Activated CD4-positive, alpha-beta memory T cell treated with anti-CD3 and anti-CD28 coated beads, Interleukin-2, amount 10 ng/mL, durations not matched to agents 7 days and 5 days (primary cell): ENCODE measurements around the gene HTR2A. TPM values are rescaled to one million over a fixed set of nuclear protein-coding genes. Genes with fewer than 3 reads are reported as not detected.

ENCODE experiments used
- CTCF ChIA-PET: fragments of 350-600 bp; sonication (Branson Sonifier 250); formaldehyde crosslinking; loops from one replicate; lab custom pipeline; 2021; ENCODE audit warnings: antibody characterized with exemption, inconsistent platforms; lab: Charles Lee
- POLR2A ChIA-PET: fragments of 350-600 bp; sonication (Branson Sonifier 250); formaldehyde crosslinking; loops from one replicate; lab custom pipeline; 2021; ENCODE audit warnings: antibody characterized with exemption; lab: Charles Lee
- DNase-seq: peaks from one replicate; pipeline ENCODE4 v3.0.0-alpha.2; 2020
- H3K27ac Mint-ChIP-seq: one replicate; pipeline ENCODE4 v1.8.0; 2021; ENCODE audit warnings: mild to moderate bottlenecking, mixed read lengths
- H3K27me3 Mint-ChIP-seq: one replicate; pipeline ENCODE4 v1.8.0; 2021; ENCODE audit warnings: mixed read lengths
- H3K36me3 Mint-ChIP-seq: one replicate; pipeline ENCODE4 v1.8.0; 2021; ENCODE audit warnings: low read depth, mixed read lengths
- H3K4me1 Mint-ChIP-seq: one replicate; pipeline ENCODE4 v1.8.0; 2021; ENCODE audit warnings: mixed read lengths
- H3K4me3 Mint-ChIP-seq: one replicate; pipeline ENCODE4 v1.8.0; 2021; ENCODE audit warnings: mild to moderate bottlenecking, mixed read lengths
- H3K9me3 Mint-ChIP-seq: one replicate; pipeline ENCODE4 v1.8.0; 2021; ENCODE audit warnings: mixed read lengths
- total RNA-seq, 2 experiments: library from RNA; stranded (reverse); gene quantifications; one replicate each; pipeline ENCODE4 v1.2.3, GENCODE V29; 2021

HTR2A gene
- total RNA-seq, 2 experiments from 2014 or later = not detected

DNA sequence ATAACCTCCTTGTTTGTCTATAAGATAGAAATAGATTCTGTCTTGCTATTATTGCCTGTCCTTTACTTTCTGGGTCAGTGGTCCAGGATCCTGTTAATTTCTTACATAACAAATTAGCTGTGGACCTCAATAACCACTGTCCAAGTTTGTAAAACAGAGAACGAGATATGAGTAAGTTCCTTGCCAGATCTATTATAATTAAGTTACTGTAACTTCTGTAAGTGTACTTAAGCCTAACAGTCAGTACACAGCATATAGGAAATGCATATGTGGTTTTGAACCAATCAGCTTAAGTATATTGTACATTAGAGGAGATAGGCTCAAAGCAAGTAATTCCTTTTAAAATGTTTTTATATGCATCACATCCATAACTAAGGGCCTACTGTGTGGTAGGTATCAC is 34.9 kb downstream of the HTR2A start:
- no peak for DNase-seq
- no peak overlapping the region for H3K4me3 Mint-ChIP-seq
- no peaks in the 10 kb centered on the region for H3K36me3 Mint-ChIP-seq
- peaks cover 2% of the 10 kb centered on the region for H3K27me3 Mint-ChIP-seq
- H3K4me1 Mint-ChIP-seq = no peaks in the 10 kb centered on the region
- POLR2A ChIA-PET = no interaction called here
- no peaks in the 10 kb centered on the region for H3K9me3 Mint-ChIP-seq
- H3K27ac Mint-ChIP-seq = no peak overlapping the region
- CTCF ChIA-PET = no interaction called here

DNA sequence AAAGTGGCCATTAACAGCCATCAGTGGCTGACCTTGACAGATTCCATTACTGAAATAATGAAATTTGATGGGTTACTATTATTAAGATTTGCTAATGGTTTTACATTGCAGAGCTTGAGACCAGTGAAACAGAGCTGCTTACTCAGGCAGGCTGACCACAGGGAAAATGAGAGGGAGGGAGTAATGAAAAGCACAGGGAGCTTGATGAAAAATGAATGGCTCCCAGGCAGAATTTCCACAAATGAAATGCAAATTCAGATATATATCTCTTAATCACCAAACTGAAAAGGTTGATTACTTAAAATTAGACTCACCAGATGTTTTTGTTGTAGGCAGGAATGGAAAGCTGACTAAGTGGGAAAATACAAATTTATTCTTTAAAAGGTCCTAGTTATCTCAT is 36.1 kb downstream of the HTR2A start:
- Mint-ChIP-seq H3K9me3 (no peaks in the 10 kb centered on the region), H3K36me3 (no peaks in the 10 kb centered on the region), H3K27ac (no peak overlapping the region), H3K4me3 (no peak overlapping the region), H3K27me3 (peaks cover 2% of the 10 kb centered on the region), H3K4me1 (no peaks in the 10 kb centered on the region)
- ChIA-PET POLR2A (no interaction called here), CTCF (no interaction called here)
- no peak for DNase-seq

DNA sequence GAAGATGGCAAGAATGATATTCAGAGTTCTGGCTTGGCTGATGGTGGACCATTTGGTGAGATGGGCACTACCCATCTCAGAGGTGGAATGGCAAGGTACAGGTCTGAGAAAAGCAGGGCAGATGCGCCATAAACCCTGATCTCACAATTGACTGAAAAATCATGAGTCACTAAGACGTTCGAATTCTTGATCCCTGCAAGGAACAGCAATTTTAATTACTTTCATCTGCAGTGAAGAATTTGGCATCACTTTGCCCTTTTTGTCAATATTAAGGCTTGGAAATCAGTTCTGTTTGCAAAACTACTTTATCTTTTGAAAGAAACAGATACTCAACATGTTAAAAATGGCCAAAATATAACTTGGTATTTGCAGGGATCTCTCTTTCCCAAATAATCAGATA is 38.1 kb downstream of the HTR2A start:
- POLR2A ChIA-PET = no interaction called here

GRCh38 chr13:46858163-46858562 is 38.7 kb downstream of the HTR2A start:
- POLR2A ChIA-PET = no interaction called here
- H3K4me1 Mint-ChIP-seq = no peaks in the 10 kb centered on the region
- CTCF ChIA-PET = interaction anchor here (1.9 kb wide), 1 partner anchor 26 kb away, joined by 7 read pairs; no protein-coding TSS in a partner anchor
- no peak for DNase-seq
- no peaks in the 10 kb centered on the region for H3K9me3 Mint-ChIP-seq
- H3K4me3 Mint-ChIP-seq = no peak overlapping the region
- H3K36me3 Mint-ChIP-seq = no peaks in the 10 kb centered on the region
- no peak overlapping the region for H3K27ac Mint-ChIP-seq
- peaks cover 7% of the 10 kb centered on the region for H3K27me3 Mint-ChIP-seq

More for the DNA sequence above, 38.1 kb downstream of the HTR2A start:
- no peak for DNase-seq
- H3K9me3 Mint-ChIP-seq = no peaks in the 10 kb centered on the region
- H3K27ac Mint-ChIP-seq = no peak overlapping the region
- H3K4me1 Mint-ChIP-seq = no peaks in the 10 kb centered on the region
- CTCF ChIA-PET = interaction anchor here (1.9 kb wide), 1 partner anchor 27 kb away, joined by 7 read pairs; no protein-coding TSS in a partner anchor
- no peak overlapping the region for H3K4me3 Mint-ChIP-seq
- H3K36me3 Mint-ChIP-seq = no peaks in the 10 kb centered on the region
- peaks cover 6% of the 10 kb centered on the region for H3K27me3 Mint-ChIP-seq

DNA sequence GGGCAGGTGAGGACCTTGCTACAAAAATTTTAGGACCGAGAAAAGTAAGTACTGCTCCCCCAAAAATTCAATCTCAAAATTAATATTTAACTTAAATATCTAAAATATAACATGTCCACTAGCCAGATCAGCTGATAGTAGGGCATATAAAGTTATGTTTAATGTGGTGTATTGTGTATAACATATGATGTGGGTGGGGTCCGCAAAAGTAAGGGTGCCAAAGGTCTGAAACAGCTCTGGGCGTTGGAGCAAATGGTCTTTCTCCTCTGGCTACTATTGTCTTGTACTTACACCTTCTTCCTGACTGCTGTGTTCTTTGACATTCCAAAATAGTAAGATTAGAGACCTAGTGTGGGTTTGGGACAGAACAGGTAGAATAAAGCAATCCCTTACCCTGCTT is 41.2 kb downstream of the HTR2A start:
- Mint-ChIP-seq H3K36me3 (no peaks in the 10 kb centered on the region), H3K9me3 (no peaks in the 10 kb centered on the region), H3K27ac (no peak overlapping the region), H3K4me1 (no peaks in the 10 kb centered on the region), H3K4me3 (no peak overlapping the region), H3K27me3 (peaks cover 11% of the 10 kb centered on the region)
- no peak for DNase-seq
- ChIA-PET CTCF (no interaction called here), POLR2A (no interaction called here)

- Mint-ChIP-seq H3K36me3 (no peaks in the 10 kb centered on the region), H3K27me3 (peaks cover 10% of the 10 kb centered on the region), H3K9me3 (no peaks in the 10 kb centered on the region), H3K4me1 (no peaks in the 10 kb centered on the region), H3K4me3 (no peak overlapping the region), H3K27ac (no peak overlapping the region)
- no peak for DNase-seq
- CTCF ChIA-PET = no interaction called here
- POLR2A ChIA-PET = no interaction called here
Measured at GRCh38 chr13:46855166-46855565, 41.7 kb downstream of the HTR2A start.

DNA sequence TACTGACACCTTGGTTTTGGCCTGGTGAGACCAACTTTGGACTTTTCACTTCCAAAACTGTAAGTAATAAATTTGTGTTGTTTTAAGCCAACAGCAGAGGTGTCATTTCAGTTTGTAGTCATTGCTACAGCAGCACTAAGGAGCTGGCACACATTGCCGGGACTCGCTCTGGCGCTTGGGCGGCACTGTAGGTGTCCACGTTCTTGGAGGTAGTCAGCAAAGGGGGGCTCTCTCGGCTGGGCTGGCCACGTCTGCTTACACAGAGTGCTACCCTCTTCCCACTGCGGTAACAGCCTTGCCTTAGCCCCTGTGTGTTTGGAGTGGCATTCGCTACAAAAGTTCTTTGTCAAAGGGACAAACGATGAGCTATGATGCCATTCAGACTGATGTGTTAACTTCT is 44.7 kb downstream of the HTR2A start:
- no peaks in the 10 kb centered on the region for H3K36me3 Mint-ChIP-seq
- DNase-seq = no peak
- H3K27ac Mint-ChIP-seq = no peak overlapping the region
- POLR2A ChIA-PET = no interaction called here
- no peaks in the 10 kb centered on the region for H3K9me3 Mint-ChIP-seq
- peaks cover 12% of the 10 kb centered on the region for H3K27me3 Mint-ChIP-seq
- CTCF ChIA-PET = no interaction called here
- no peak overlapping the region for H3K4me3 Mint-ChIP-seq
- no peaks in the 10 kb centered on the region for H3K4me1 Mint-ChIP-seq

GRCh38 chr13:46850214-46850613 is 46.6 kb downstream of the HTR2A start:
- Mint-ChIP-seq H3K4me3 (no peak overlapping the region), H3K27me3 (peaks cover 12% of the 10 kb centered on the region), H3K4me1 (no peaks in the 10 kb centered on the region), H3K36me3 (no peaks in the 10 kb centered on the region), H3K9me3 (no peaks in the 10 kb centered on the region), H3K27ac (no peak overlapping the region)
- DNase-seq = no peak
- ChIA-PET POLR2A (no interaction called here), CTCF (no interaction called here)

DNA sequence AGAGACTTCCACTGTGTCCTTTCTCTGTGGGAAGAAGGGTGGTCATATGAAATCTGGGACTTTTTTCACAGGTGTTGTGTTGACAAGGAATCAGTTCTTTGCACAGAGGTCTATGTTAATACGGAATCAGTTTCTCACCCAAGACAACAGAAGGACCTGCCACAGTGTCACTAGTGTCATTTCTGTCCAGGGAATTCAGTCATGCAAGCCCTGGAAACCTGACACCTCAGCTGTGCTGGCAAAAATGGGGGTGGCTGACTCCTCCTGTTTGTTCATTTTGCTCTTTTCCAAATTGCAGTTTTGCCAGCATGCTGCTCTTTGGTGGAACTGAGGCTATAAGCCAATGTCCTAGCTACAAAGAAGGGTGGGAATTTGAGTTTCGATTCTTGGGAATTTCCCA is 50.1 kb downstream of the HTR2A start:
- H3K27ac Mint-ChIP-seq = no peak overlapping the region
- peaks cover 5% of the 10 kb centered on the region for H3K27me3 Mint-ChIP-seq
- no peaks in the 10 kb centered on the region for H3K36me3 Mint-ChIP-seq
- H3K9me3 Mint-ChIP-seq = no peaks in the 10 kb centered on the region
- no peak overlapping the region for H3K4me3 Mint-ChIP-seq
- POLR2A ChIA-PET = no interaction called here
- no peak for DNase-seq
- CTCF ChIA-PET = no interaction called here
- H3K4me1 Mint-ChIP-seq = no peaks in the 10 kb centered on the region

DNA sequence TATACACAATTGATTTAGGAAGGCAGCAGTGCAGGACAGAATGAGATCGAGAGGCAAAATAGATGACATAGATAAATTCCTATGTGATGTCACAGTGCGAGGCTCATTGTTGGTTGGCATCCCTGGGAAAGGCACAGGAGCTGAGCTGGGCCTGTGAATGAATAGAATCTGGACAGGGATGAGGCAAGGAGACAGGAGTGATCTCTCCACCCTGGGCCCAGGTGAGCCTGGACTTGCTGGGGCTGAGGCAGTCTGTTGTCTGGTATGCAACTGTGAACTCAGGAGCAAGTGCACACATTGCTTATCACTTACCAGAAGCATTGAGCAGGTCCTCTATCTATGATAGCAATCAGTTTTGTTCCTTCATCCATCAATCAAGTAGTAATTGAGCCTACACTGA is 51.7 kb downstream of the HTR2A start:
- Mint-ChIP-seq H3K4me3 (no peak overlapping the region), H3K4me1 (no peaks in the 10 kb centered on the region), H3K36me3 (no peaks in the 10 kb centered on the region), H3K9me3 (no peaks in the 10 kb centered on the region), H3K27ac (no peak overlapping the region), H3K27me3 (peaks cover 3% of the 10 kb centered on the region)
- DNase-seq = no peak
- POLR2A ChIA-PET = no interaction called here
- CTCF ChIA-PET = interaction anchor here (0.7 kb wide), 1 partner anchor 369 kb away, joined by 4 read pairs; no protein-coding TSS in a partner anchor

- no peak for DNase-seq
- POLR2A ChIA-PET = no interaction called here
- H3K9me3 Mint-ChIP-seq = no peaks in the 10 kb centered on the region
- H3K27me3 Mint-ChIP-seq = peaks cover 3% of the 10 kb centered on the region
- CTCF ChIA-PET = no interaction called here
- H3K36me3 Mint-ChIP-seq = no peaks in the 10 kb centered on the region
- no peak overlapping the region for H3K27ac Mint-ChIP-seq
- no peak overlapping the region for H3K4me3 Mint-ChIP-seq
- no peaks in the 10 kb centered on the region for H3K4me1 Mint-ChIP-seq
Measured at GRCh38 chr13:46844431-46844830, 52.4 kb downstream of the HTR2A start.

DNA sequence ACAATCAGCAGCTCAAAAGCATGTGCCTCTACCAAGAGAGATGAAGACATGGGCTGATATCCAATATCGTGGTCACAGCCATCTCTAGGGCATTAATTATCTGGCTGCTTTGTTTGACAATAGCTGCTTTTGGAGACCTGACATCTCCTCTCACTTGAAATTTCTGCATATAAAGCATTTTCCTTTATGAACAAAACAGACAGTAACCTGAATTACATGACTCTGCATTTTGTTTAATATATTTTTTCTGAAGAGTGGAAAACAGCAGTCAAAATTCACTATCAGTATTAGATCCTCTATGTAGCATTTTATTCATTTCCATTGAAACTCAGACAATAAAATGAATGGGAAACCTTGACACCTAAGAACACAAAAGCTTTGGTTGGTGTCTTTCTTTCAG is 57.5 kb downstream of the HTR2A start:
- H3K27ac Mint-ChIP-seq = no peak overlapping the region
- no peaks in the 10 kb centered on the region for H3K36me3 Mint-ChIP-seq
- no peaks in the 10 kb centered on the region for H3K9me3 Mint-ChIP-seq
- H3K27me3 Mint-ChIP-seq = peaks cover 4% of the 10 kb centered on the region
- no peak for DNase-seq
- H3K4me1 Mint-ChIP-seq = no peaks in the 10 kb centered on the region
- ChIA-PET CTCF (no interaction called here), POLR2A (no interaction called here)
- H3K4me3 Mint-ChIP-seq = no peak overlapping the region

- no peaks in the 10 kb centered on the region for H3K36me3 Mint-ChIP-seq
- H3K4me1 Mint-ChIP-seq = no peaks in the 10 kb centered on the region
- DNase-seq = no peak
- CTCF ChIA-PET = interaction anchor here (0.5 to 1.1 kb wide), 2 partner anchors 9 to 70 kb away, joined by 3 to 5 read pairs; no protein-coding TSS in a partner anchor
- H3K27ac Mint-ChIP-seq = no peak overlapping the region
- POLR2A ChIA-PET = no interaction called here
- peaks cover 6% of the 10 kb centered on the region for H3K27me3 Mint-ChIP-seq
- no peaks in the 10 kb centered on the region for H3K9me3 Mint-ChIP-seq
- H3K4me3 Mint-ChIP-seq = no peak overlapping the region
Measured at GRCh38 chr13:46834657-46835056, 62.2 kb downstream of the HTR2A start.

DNA sequence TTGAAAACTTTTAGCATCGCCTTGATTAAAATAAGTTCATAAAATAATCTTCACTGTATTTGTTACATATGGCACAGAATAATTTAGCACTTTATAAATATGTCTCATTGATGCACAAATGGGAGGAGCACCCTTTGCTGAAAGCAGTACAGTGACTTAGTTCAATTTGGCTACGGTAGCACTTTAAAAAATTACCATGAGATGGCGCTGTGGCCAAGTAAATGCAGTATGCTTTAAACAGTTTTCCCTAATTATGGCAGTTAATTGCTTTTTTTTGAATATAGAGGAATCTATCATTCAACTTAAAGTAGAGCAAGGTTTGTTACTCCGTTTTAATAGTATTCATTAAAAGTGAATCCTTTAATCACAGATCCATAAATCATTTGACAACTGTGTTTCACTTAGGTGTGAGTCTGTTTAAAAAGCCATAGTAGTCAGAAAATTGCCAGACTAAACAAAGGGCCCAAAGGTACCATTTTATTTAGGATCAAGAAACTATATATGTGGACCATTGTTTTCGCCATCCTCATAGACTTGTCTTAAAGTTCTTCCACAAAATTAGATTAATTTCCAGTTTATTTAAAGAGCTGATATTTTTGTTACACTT is 65.2 kb downstream of the HTR2A start:
- Mint-ChIP-seq H3K27ac (no peak overlapping the region), H3K27me3 (peaks cover 5% of the 10 kb centered on the region), H3K4me3 (no peak overlapping the region), H3K9me3 (no peaks in the 10 kb centered on the region), H3K36me3 (no peaks in the 10 kb centered on the region), H3K4me1 (no peaks in the 10 kb centered on the region)
- POLR2A ChIA-PET = no interaction called here
- DNase-seq = peak; percentile 26
- CTCF ChIA-PET = interaction anchor here (0.7 to 2.0 kb wide), 5 partner anchors 9 to 767 kb away, joined by 3 to 7 read pairs (median 4); no protein-coding TSS in a partner anchor
